Neuron (in vitro differentiated cells): Measurements from ENCODE around the gene ZKSCAN3.
"Not testable (repeated sequence)": the region's sequence is repeated elsewhere in the genome, so short reads cannot be mapped to it uniquely, and the experiment has no call there.

Experiments
- H2AFZ ChIP-seq: one replicate; pipeline ENCODE4 v1.6.1; 2013; ENCODE audit warnings: low read depth, mild to moderate bottlenecking, inconsistent platforms, low read length, moderate library complexity
- H3K27me3 ChIP-seq: one replicate; pipeline ENCODE4 v1.6.1; 2013; ENCODE audit warnings: low read length; ENCODE audit not compliant: insufficient read depth
- H3K36me3 ChIP-seq: one replicate; pipeline ENCODE4 v1.6.1; 2013; ENCODE audit warnings: low read length; ENCODE audit not compliant: insufficient read depth
- H3K4me1 ChIP-seq: one replicate; pipeline ENCODE4 v1.6.1; 2013; ENCODE audit warnings: low read length; ENCODE audit not compliant: insufficient read depth
- H3K4me3 ChIP-seq: 2 replicates; pipeline ENCODE4 v1.5.1; 2013; ENCODE audit warnings: mild to moderate bottlenecking, low read length, moderate library complexity
- H3K9me3 ChIP-seq: one replicate; pipeline ENCODE4 v1.6.1; 2013; ENCODE audit warnings: low read length

The ZKSCAN3 gene

GRCh38 chr6:28349892-28350737 is at the start of gene ZKSCAN3:
Gene ZKSCAN3 (plus strand): TSS chr6:28349947. CDS start chr6:28359587, 9,640 bp downstream.
- H3K4me1 ChIP-seq: peaks cover 11% of the 10 kb centered on the region
- peak within 1 kb of the TSS; percentile 99 for H2AFZ ChIP-seq
- peak within 1 kb of the TSS; percentile 94 for H3K4me3 ChIP-seq
- H3K36me3 ChIP-seq: no peaks in the 10 kb centered on the region
- H3K9me3 ChIP-seq: peaks cover 3% of the 10 kb centered on the region
- H3K27me3 ChIP-seq: peaks cover 5% of the 10 kb centered on the region

GRCh38 chr6:28303570-28303969 is 46.2 kb upstream of the ZKSCAN3 start:
- no peak overlapping the region for H2AFZ ChIP-seq
- H3K4me3 ChIP-seq: no peak overlapping the region
- H3K9me3 ChIP-seq: peaks cover 2% of the 10 kb centered on the region
- peaks cover 40% of the 10 kb centered on the region for H3K36me3 ChIP-seq
- H3K27me3 ChIP-seq: no peaks in the 10 kb centered on the region
- H3K4me1 ChIP-seq: no peaks in the 10 kb centered on the region

- H3K9me3 ChIP-seq, H3K4me1 ChIP-seq, H2AFZ ChIP-seq, H3K4me3 ChIP-seq, H3K27me3 ChIP-seq: not testable (repeated sequence)
- H3K36me3 ChIP-seq: peaks cover 21% of the 10 kb centered on the region
Measured at GRCh38 chr6:28306363-28306762, 43.4 kb upstream of the ZKSCAN3 start.

- Histone ChIP-seq H3K36me3 (peaks cover 4% of the 10 kb centered on the region), H3K4me3 (no peak overlapping the region), H2AFZ (no peak overlapping the region), H3K9me3 (no peaks in the 10 kb centered on the region), H3K4me1 (no peaks in the 10 kb centered on the region), H3K27me3 (no peaks in the 10 kb centered on the region)
Measured at GRCh38 chr6:28311139-28311823, 38.5 kb upstream of the ZKSCAN3 start.

GRCh38 chr6:28312939-28313338 is 36.8 kb upstream of the ZKSCAN3 start:
- no peaks in the 10 kb centered on the region for H3K27me3 ChIP-seq
- no peak overlapping the region for H2AFZ ChIP-seq
- H3K4me1 ChIP-seq: no peaks in the 10 kb centered on the region
- no peak overlapping the region for H3K4me3 ChIP-seq
- H3K9me3 ChIP-seq: no peaks in the 10 kb centered on the region
- H3K36me3 ChIP-seq: peaks cover 4% of the 10 kb centered on the region

GRCh38 chr6:28315628-28316027 is 34.1 kb upstream of the ZKSCAN3 start:
- H3K4me3 ChIP-seq: no peak overlapping the region
- peaks cover 4% of the 10 kb centered on the region for H3K36me3 ChIP-seq
- no peak overlapping the region for H2AFZ ChIP-seq
- H3K4me1 ChIP-seq: no peaks in the 10 kb centered on the region
- no peaks in the 10 kb centered on the region for H3K27me3 ChIP-seq
- no peaks in the 10 kb centered on the region for H3K9me3 ChIP-seq

- not testable (repeated sequence) for H3K27me3 ChIP-seq, H3K36me3 ChIP-seq, H3K4me1 ChIP-seq, H3K9me3 ChIP-seq, H2AFZ ChIP-seq, H3K4me3 ChIP-seq
Measured at GRCh38 chr6:28317866-28318265, 31.9 kb upstream of the ZKSCAN3 start.

GRCh38 chr6:28322661-28323060 is 27.1 kb upstream of the ZKSCAN3 start:
- Histone ChIP-seq H3K36me3 (peaks cover 30% of the 10 kb centered on the region), H3K4me3 (no peak overlapping the region), H2AFZ (no peak overlapping the region), H3K27me3 (no peaks in the 10 kb centered on the region), H3K4me1 (no peaks in the 10 kb centered on the region), H3K9me3 (peaks cover 26% of the 10 kb centered on the region)

- peaks cover 33% of the 10 kb centered on the region for H3K36me3 ChIP-seq
- H3K4me3 ChIP-seq: no peak overlapping the region
- H3K27me3 ChIP-seq: no peaks in the 10 kb centered on the region
- no peak overlapping the region for H2AFZ ChIP-seq
- peaks cover 26% of the 10 kb centered on the region for H3K9me3 ChIP-seq
- no peaks in the 10 kb centered on the region for H3K4me1 ChIP-seq
Measured at GRCh38 chr6:28323813-28324424, 25.8 kb upstream of the ZKSCAN3 start.

GRCh38 chr6:28326371-28326948 is 23.3 kb upstream of the ZKSCAN3 start:
- Histone ChIP-seq H3K27me3 (no peaks in the 10 kb centered on the region), H2AFZ (no peak overlapping the region), H3K4me3 (no peak overlapping the region), H3K9me3 (peaks cover 28% of the 10 kb centered on the region), H3K4me1 (no peaks in the 10 kb centered on the region), H3K36me3 (peaks cover 33% of the 10 kb centered on the region)

- no peak overlapping the region for H3K4me3 ChIP-seq
- H3K36me3 ChIP-seq: peaks cover 27% of the 10 kb centered on the region
- no peak overlapping the region for H2AFZ ChIP-seq
- no peaks in the 10 kb centered on the region for H3K27me3 ChIP-seq
- H3K4me1 ChIP-seq: peaks cover 9% of the 10 kb centered on the region
- H3K9me3 ChIP-seq: peaks cover 20% of the 10 kb centered on the region
Measured at GRCh38 chr6:28330041-28330440, 19.7 kb upstream of the ZKSCAN3 start.

GRCh38 chr6:28333047-28333446 is 16.7 kb upstream of the ZKSCAN3 start:
- peaks cover 17% of the 10 kb centered on the region for H3K4me1 ChIP-seq
- no peak overlapping the region for H2AFZ ChIP-seq
- no peak overlapping the region for H3K4me3 ChIP-seq
- peaks cover 3% of the 10 kb centered on the region for H3K36me3 ChIP-seq
- no peaks in the 10 kb centered on the region for H3K27me3 ChIP-seq
- H3K9me3 ChIP-seq: peaks cover 2% of the 10 kb centered on the region

GRCh38 chr6:28333599-28334018 is 16.1 kb upstream of the ZKSCAN3 start:
- peaks cover 2% of the 10 kb centered on the region for H3K9me3 ChIP-seq
- H3K36me3 ChIP-seq: peaks cover 3% of the 10 kb centered on the region
- H3K4me3 ChIP-seq: no peak overlapping the region
- peaks cover 17% of the 10 kb centered on the region for H3K4me1 ChIP-seq
- H2AFZ ChIP-seq: no peak overlapping the region
- no peaks in the 10 kb centered on the region for H3K27me3 ChIP-seq
